Left colon (tissue), 2 donors: Measurements from ENCODE around the gene DUSP3. TPM values are rescaled to one million over a fixed set of nuclear protein-coding genes. Genes with fewer than 3 reads are reported as not detected.
"Not testable (repeated sequence)": the region's sequence is repeated elsewhere in the genome, so short reads cannot be mapped to it uniquely, and the experiment has no call there.

Experiments used
- ATAC-seq: fragments of 200-7000 bp; cut with Tn5 transposase; one replicate; pipeline ENCODE4 v1.9.1; 2020; ENCODE audit warnings: mild to moderate bottlenecking, moderate library complexity
- DNase-seq, 2 donors: peaks; one replicate each; pipeline ENCODE4 v3.0.0-alpha.2; 2020
- intact Hi-C, 2 donors: fragments of 100-400 bp; cut with DNase I in 1 of 2; cut with micrococcal nuclease in 1 of 2; formaldehyde crosslinking; loops; one replicate each; pipeline versions ENCODE4 v1.11.2 to v1.14.0; 2022; cut with DNase I, micrococcal nuclease
- total RNA-seq, 2 donors: library from RNA; stranded (reverse); fragmentation: NEBNext Ultra II Directional; extraction: Animal tissue kit (Norgen Biotek cat#: 25700); gene quantifications; one replicate each; pipeline ENCODE4 v1.2.1, GENCODE V29; 2021
- donor health status: DM: no; HTN: no; CAD: no.
- donor health status: DM: yes; HTN: yes; CAD: no.

Gene DUSP3
- total RNA-seq, 2 donors from 2014 or later = 47.3 to 85.2 TPM

DNA sequence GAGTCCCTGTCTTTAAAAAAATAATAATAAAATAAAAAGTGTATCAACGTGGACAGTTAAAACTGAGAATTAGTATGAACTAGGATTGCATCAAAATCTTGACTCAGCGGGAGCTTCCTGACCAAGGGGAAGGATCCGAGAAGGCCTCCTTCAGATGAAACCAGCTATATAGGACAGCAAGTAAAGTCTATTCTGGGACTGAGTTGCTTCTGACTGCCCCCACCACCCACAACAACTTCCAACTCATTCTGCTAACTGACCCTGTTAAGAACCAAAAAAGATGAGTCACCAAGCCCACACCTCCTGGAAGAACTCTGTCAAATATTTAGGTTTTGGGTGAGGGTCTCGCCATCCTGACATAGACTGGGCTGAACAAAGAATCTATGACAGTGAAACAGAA is 29.3 kb upstream of the DUSP3 start:
- intact Hi-C loops = no loop called here
- ATAC-seq = no peak
- no peak for DNase-seq

DNA sequence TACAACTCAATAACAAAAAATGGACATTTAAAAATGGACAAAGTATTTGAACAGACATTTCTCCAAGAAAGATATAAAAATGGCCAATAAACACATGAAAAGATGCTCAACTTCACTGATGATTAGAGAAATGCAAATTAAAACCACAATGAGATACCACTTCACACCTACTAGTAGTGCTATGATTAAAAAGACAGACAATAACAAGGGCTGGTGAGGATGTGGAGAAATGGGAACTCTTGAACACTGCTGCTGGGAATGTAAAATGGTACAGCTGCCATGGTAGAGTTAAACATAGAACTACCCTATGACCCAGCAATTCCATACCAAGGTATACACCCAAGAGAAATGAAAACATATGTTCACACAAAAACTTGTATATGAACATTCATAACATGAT is 26.3 kb upstream of the DUSP3 start:
- intact Hi-C loops = no loop called here
- no peak for DNase-seq
- no peak for ATAC-seq

DNA sequence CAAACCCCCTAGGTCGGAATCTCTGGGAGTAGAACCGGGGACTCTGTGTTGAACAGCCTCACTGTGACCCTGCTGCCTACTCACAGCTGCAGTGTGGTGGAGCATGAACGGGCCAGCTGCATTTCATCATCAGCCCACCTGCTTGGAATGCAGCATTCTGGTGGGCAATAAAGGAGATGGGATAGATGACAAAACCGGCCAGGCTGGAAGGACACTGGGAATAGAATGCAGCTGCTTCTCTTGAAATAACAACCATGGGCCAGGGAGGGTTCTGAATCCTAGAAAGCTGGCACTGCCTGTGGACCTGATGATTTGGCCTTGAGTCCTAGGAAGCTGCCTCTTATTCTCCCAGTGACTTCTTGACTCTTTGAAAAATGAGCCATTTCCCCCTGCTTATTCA is 25.0 kb upstream of the DUSP3 start:
- ATAC-seq (no peak), DNase-seq (no peak)
- intact Hi-C loops = no loop called here

DNA sequence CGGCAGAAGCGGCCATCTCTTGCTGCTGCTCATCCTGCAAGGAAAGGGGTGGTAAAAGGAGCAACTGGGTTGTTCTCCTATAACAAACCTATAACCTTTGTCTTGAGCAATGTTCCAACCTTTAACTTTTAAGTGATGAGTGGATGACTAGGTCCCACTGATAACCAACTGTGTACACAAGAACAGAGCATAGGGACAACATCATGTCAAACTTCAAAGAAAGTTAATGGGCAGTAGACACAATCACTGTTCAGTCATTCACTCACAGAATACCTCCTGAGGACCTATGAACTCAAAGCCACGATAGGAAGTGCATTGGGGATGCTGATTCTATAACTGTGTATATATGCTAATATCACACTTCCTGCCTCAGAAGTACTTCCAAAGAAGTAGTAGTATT is 23.1 kb upstream of the DUSP3 start:
- intact Hi-C loops = no loop called here
- ATAC-seq = no peak
- DNase-seq = no peak

DNA sequence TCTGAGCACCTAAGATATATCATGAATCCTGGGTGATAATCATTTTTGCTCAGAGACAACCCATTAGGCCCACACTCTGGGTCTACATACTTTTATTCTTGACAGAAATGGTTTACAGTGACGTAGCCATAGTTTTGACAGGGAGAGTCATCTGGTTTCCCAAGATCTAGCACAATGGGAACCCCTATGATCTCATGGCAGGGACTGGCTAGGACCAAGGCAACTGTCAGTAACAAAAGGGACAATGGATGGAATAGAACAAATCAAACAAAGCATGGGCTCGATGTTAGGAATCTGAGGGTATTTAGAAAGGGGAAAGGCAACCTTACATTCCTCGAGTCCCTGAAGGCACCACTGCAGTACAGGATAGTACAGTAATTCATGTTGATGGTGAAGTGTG is 22.0 kb upstream of the DUSP3 start:
- ATAC-seq = no peak
- intact Hi-C loops = no loop called here
- no peak for DNase-seq

DNA sequence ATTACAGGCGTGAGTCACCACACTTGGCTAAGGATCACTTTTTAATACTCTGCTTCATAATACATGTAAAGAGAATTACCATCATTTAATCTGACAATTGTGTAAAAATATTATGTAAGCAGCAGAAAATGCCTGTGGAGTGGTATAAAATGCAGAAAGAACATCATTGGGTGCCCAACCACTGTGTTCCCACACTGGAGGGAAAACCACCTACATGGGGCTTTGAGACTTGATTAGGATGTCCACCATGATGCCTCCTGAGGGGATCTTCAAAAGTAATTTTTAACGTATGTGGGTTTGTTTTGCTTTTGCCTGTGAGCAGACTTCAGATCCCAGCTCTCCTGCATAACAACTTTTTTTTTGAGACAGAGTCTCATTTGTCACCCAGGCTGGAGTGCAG is 20.3 kb upstream of the DUSP3 start:
- intact Hi-C loops = no loop called here
- DNase-seq = no peak
- ATAC-seq = no peak

DNA sequence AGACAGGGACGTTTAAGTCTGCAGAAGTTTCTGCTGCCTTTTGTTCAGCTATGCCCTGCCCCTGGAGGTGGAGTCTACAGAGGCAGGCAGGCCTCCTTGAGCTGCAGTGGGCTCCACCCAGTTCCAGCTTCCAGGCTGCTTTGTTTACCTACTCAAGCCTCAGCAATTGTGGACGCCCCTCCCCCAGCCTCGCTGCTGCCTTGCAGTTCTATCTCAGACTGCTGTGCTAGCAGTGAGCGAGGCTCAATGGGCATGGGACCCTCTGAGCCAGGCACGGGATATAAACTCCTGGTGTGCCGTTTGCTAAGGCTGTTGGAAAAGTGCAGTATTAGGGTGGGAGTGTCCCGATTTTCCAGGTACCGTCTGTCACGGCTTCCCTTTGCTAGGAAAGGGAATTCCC is 19.2 kb upstream of the DUSP3 start:
- peak in 1 of 2 donors; percentile 59 for DNase-seq
- ATAC-seq, intact Hi-C loops: not testable (repeated sequence)

DNA sequence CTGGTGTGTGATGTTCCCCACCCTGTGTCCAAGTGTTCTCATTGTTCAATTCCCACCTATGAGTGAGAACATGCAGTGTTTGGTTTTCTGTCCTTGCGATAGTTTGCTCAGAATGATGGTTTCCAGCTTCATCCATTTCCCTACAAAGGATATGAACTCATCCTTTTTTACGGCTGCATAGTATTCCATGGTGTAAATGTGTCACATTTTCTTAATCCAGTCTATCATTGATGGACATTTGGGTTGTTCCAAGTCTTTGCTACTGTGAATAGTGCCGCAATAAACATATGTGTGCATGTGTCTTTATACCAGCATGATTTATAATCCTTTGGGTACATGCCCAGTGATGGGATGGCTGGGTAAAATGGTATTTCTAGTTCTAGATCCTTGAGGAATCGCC is 13.9 kb upstream of the DUSP3 start:
- not testable (repeated sequence) for ATAC-seq

DNA sequence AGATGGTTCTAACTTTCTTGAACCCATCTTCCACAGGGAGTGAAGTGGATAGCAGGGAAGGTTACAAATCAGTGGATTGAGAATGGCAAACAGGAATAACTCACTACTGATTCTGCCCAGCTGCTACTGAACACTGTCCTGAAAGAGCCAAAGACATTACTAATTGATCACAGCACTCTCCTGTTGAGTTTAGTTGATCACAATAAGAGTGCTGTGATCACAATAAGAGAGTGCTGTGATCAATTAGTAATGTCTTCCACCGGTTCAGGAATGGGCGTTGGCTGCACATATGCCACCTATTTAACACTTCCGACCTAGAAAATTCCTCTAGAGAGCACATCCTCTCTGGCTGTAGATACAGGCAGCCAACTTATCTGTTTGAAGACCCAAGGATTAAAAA is 12.8 kb upstream of the DUSP3 start:
- intact Hi-C loops = no loop called here
- peak; percentile 96 for ATAC-seq
- DNase-seq = no peak

More for the DNA sequence above, 13.9 kb upstream of the DUSP3 start:
- intact Hi-C loops, DNase-seq: not testable (repeated sequence)

DNA sequence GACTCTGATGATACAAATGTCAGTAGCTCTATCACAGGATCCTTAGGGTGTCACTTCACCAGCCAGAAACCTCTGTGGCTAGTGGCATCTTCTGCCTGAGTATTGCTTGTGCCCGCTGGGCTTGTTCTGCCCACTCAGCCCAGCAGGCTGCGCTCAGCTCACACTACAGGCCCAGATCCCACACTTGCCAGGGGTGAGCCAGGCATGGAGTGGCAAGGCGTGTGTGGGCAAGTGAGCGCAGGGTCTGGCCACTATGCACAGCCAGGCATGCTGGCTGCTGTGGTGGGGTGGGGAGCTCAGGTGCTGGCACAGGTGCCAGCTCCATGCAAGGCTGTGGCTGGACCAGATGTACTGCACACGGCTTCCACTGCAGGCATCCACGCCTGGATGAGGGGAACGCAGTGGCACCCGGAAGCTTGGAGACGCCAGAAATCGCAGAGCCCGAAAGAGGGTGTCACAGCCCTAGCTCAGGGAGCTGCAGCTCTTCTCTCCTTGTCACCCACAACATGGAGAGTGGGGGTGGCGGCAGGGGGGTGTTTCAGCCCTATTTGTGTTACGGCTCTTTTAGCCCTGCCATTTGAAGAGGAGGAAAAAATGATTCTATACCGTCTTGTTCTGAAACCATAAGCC is 11.6 kb upstream of the DUSP3 start:
- DNase-seq = no peak
- peak; percentile 65 for ATAC-seq
- intact Hi-C loops = no loop called here

DNA sequence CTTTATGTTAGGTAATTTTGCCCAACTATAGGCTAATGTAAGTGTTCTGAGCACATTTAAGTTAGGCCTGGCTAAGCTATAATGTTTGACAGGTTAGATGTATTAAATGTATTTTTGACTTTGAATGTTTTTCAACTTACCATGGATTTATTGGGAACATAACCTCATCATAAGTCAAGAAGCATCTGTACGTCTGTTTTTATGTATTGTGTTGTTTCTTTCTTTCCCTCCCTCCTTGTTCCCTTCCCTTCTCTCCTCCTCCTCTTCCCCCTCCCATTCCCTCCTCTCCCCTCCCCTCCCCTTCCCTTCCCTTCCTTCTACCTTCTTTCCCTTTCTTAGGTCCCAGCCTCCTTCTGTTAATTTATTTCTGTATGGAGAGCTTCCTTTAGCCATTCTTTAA is 10.7 kb upstream of the DUSP3 start:
- intact Hi-C loops = no loop called here
- ATAC-seq (no peak), DNase-seq (no peak)

DNA sequence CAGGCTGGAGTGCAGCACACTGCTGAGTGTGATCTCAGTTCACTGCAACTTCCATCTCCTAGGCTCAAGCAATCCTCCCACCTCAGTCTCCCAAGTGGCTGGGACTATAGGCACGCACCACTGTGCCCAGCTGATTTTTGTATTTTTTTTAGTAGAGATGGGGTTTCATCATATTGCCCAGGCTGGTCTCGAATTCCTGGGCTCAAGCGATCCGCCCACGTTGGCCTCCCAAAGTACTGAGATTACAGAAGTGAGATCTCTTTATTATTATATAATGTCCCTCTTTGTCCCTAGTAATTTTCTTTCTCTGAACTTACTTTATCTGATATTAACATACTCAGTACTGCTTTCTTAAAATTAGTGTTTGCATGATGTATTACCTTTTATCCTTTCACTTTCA is 9.8 kb upstream of the DUSP3 start:
- DNase-seq = no peak
- no peak for ATAC-seq
- intact Hi-C loops = no loop called here

DNA sequence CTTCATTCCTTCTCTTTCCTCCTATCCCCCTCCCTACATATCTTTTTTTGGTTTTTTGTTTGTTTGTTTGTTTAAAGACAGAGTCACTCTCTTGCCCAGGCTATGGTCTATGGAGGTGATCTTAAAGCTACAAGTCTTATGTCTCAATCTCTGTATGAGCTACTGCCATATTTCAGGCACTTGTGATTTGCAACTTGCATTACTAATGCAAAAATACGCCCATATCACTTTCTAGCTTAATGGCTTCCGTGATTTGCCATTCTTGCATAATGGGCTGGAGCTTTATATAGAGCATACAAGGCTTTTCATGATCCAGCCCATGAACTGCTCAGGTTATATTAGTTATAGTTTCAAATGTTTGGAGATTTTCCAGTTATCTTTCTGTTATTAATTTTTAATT is 9.0 kb upstream of the DUSP3 start:
- no peak for DNase-seq
- ATAC-seq = no peak
- intact Hi-C loops = no loop called here

DNA sequence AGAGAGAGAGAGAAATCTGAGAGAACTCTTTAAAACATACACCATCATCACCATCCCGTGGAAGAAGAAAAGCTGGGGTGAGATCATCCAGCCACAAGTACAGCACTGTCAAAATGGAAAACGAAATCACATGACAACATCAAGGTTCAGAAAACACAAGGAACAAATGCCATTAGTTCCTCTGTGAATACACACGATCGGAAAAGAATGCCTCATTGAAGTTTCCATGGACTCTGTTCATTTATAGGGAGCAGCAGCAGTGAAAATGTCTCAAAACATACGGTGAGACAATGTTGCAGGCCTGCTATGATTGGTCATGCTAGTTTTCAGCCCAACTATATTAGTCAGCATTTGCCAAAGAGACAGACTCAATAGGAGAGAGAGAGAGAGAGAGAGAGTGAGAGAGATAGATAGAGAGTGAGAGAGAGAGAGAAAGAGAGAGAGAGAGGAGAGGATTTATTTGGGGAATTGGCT is 5.9 kb upstream of the DUSP3 start:
- intact Hi-C loops = no loop called here
- ATAC-seq (no peak), DNase-seq (no peak)

DNA sequence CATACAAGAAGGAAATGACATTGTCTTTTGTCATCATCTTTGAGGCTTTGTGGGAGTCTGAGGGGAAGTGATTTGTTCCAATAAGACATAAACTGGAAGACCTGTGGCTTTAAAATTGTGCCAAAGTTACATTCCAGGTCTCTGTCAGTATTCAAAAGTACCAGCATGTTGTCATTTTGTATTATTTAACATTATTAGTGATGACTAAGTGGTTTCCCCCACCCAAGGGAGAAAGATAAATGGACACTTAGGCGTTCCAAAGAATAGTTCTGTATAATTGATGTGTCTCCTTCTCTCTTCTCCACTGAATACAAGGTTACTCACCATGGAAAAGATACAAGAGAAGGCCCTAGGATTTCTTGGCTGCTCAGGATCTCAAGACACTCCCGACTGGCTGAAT is 5.3 kb upstream of the DUSP3 start:
- ATAC-seq = no peak
- intact Hi-C loops = no loop called here

DNA sequence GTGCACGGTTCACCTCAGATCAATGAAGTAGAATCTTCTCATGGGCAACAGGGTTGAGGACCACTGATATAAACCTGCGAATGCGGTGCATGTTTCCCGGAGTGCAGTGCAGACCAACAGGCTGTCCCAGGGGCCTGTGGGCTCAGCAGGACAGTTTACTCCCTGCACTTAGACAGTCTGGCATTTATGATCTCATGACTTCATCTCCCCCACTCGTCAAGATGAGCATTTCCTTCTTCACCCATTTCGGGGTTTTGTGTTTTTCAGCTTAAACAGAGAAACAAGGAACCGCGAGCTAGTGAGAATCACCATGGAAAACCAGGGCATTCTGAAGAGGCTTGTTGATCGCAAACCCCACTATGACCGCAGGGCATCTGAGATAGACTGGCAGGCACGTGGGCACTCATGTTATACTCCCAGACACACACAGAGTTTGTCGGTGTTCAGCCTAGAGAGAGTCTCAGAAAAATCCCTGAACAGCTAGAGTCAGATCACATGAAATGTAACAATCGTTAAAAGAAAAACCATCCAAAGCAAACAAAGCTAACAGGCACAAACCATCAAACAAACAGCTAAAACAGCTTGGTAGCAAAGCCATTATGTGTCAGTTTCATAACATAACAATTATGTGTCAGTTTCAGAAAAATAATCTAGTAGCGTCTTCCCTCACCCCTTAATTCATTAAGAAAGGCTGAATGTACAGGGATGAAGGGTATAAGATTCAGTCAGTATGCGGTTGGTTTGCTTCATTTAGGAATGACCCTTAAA is 4.3 kb upstream of the DUSP3 start:
- intact Hi-C loops = no loop called here
- DNase-seq = no peak

More for the DNA sequence above, 5.3 kb upstream of the DUSP3 start:
- DNase-seq = no peak

DNA sequence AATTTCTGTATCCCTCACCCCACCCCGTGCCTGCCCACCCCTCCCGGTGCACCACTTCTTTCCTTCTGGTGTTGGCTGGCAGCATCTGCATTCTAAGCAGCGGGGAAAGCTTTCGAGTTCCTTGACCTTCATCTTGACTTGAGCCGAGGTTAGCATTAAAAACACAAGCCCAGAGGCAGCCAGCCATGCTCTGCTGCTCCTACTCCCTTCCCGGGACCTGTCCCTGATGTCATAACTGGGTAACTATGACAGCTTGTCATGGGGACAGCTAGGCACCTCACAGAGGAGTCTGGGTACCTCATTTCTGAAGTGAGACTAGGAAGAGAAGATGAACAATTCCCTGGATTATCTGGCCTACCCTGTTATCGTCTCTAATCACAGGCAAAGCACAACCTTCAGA is 1.4 kb upstream of the DUSP3 start, which contains the start of gene CFAP97D1:
Gene CFAP97D1 (plus strand): TSS at position 301 of the 400 bp plus-strand sequence. CDS start 28 bp downstream, at position 329.
- intact Hi-C loops = no loop called here
- ATAC-seq (no peak), DNase-seq (no peak)

More for the DNA sequence above, 4.3 kb upstream of the DUSP3 start:
- no peak for ATAC-seq

DNA sequence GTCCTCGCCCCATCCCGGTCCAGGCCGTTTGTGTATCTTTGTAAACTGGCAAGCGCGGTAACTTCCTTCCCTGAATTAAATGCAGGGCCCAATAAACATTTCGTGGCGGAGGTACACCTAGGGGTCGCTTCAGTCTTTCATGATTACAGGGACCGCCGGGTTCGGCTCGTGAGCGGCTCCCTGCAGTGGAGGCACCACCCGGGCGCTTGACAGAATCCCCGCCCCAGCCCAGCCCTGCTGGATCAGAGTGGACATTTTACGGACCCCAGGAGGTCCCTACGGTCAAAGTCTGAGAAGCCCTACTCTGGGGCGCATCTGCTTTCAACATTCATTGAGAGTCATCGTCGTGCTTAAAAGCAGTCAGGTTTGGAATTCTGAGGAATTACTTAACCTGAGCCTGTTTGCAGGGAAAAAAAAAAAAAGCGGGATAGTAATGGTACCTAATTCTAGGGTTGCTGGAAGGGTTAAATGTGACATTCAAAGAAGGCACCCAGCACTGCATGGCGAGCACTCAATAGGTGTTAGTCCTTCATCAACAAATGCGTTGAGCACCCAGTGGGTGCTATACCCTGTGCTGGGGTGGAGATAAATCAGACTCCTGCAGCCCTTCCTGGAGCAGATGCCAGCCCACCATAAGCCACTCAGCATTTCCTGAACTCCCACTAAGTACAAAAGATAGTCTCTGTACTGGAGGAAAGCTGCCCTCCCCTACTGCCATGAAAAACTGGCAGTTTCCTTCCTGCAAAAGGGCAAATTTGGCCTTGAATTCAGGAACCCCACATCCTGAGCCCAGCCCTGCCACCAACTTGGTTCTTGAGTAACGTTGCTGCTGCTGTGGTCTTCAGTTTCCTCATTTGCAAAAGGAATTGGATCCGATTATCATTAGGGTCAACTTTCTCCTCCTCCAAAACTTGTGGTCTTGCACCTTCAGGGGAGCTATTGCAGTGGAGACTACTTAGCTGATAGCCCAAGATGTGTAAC is 658 bp upstream of the DUSP3 start:
- intact Hi-C loops = no loop called here
- ATAC-seq = peak; percentile 1
- DNase-seq = peak; percentile 38 to 57
